Measurements from ENCODE around the gene AFG1L.

DNA sequence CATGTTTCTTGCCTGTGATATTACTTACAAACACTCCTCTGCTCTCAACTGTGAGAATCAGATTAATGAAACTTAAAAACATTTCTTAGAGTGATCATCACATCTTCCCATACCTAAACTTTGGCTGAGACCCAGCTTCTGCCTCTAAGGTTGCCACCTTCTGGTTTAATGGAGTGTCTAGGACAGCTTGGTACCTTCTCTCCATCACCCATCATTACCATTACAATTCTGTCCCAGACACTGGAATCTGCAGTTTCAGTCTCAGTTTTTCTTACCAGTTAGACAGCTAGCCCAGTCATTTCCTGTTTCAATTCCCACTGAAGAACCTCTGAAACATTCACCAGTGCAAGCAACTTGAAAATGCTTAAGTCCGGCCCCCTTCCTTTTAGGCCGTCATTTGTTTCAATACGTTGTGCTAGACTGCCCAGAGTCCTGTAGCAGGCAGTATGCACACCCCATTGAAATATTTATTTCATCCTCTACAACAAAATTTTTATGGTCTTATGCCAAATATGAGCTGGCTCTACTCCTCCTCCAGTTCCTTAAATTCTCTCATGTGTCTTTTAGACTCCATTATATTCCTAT is 158.8 kb downstream of the AFG1L start:
- no peak for TF ChIP-seq POLR2A (IDR thresholded peaks at IDR 0.05; ENCODE audit: low read depth, low read length)
- no peak for TF ChIP-seq POLR2AphosphoS5 (IDR thresholded peaks at IDR 0.05; ENCODE audit: low read depth, low read length)
